H9 (cell line): ENCODE data around the gene MRPS5. TPM values are rescaled to one million over a fixed set of nuclear protein-coding genes. Genes with fewer than 3 reads are reported as not detected.

Experiments used
- DNase-seq: peaks from one replicate; pipeline ENCODE4 v3.0.0-alpha.2; 2017
- H2AFZ ChIP-seq: one replicate; pipeline ENCODE4 v1.6.1; 2013; ENCODE audit warnings: mild to moderate bottlenecking, low read length, control low read depth, moderate library complexity
- H2AK5ac ChIP-seq: 2 replicates; pipeline ENCODE4 v1.6.1; 2013; ENCODE audit warnings: low read length, control low read depth, mixed read lengths; ENCODE audit not compliant: insufficient read length
- H2BK120ac ChIP-seq: one replicate; pipeline ENCODE4 v1.6.1; 2013; ENCODE audit warnings: low read depth, mild to moderate bottlenecking, low read length, control low read depth, inconsistent platforms; ENCODE audit not compliant: poor library complexity, severe bottlenecking
- H2BK12ac ChIP-seq: 2 replicates; pipeline ENCODE4 v1.6.1; 2013; ENCODE audit warnings: low read length, control low read depth, mixed read lengths, low read depth; ENCODE audit not compliant: insufficient read length
- H2BK15ac ChIP-seq: 2 replicates; pipeline ENCODE4 v1.6.1; 2013; ENCODE audit warnings: low read depth, low read length, control low read depth
- H2BK20ac ChIP-seq: one replicate; pipeline ENCODE4 v1.6.1; 2013; ENCODE audit warnings: low read depth, mild to moderate bottlenecking, low read length, control low read depth, inconsistent platforms; ENCODE audit not compliant: poor library complexity, severe bottlenecking
- H2BK5ac ChIP-seq: 2 replicates; pipeline ENCODE4 v1.6.1; 2013; ENCODE audit warnings: low read length, control low read depth, mixed read lengths; ENCODE audit not compliant: insufficient read length
- H3K14ac ChIP-seq: 2 replicates; pipeline ENCODE4 v1.6.1; 2013; ENCODE audit warnings: low read length, control low read depth; ENCODE audit not compliant: insufficient read depth
- H3K18ac ChIP-seq: 2 replicates; pipeline ENCODE4 v1.6.1; 2013; ENCODE audit warnings: low read depth, mild to moderate bottlenecking, mixed read lengths, low read length, control low read depth; ENCODE audit not compliant: insufficient read length
- H3K23ac ChIP-seq: 2 replicates; pipeline ENCODE4 v1.6.1; 2013; ENCODE audit warnings: low read length, control low read depth, mixed read lengths, low read depth; ENCODE audit not compliant: insufficient read length
- H3K23me2 ChIP-seq: 2 replicates; pipeline ENCODE4 v1.6.1; 2013; ENCODE audit warnings: low read depth, mild to moderate bottlenecking, mixed read lengths, low read length, control low read depth; ENCODE audit not compliant: insufficient read length, poor library complexity, severe bottlenecking
- H3K27ac ChIP-seq: 2 replicates; pipeline ENCODE4 v1.5.1; 2013; ENCODE audit warnings: low read length, control low read depth, mixed read lengths, low read depth; ENCODE audit not compliant: insufficient read length
- H3K27me3 ChIP-seq: 2 replicates; pipeline ENCODE4 v1.6.1; 2013; ENCODE audit warnings: low read length, control low read depth, inconsistent platforms; ENCODE audit not compliant: insufficient read depth
- H3K4ac ChIP-seq: 2 replicates; pipeline ENCODE4 v1.6.1; 2013; ENCODE audit warnings: low read depth, mild to moderate bottlenecking, control low read depth, inconsistent platforms, low read length, moderate library complexity
- H3K4me1 ChIP-seq: 2 replicates; pipeline ENCODE4 v1.6.1; 2013; ENCODE audit warnings: low read length, control low read depth, inconsistent platforms; ENCODE audit not compliant: insufficient read depth
- H3K4me2 ChIP-seq: 2 replicates; pipeline ENCODE4 v1.6.1; 2013; ENCODE audit warnings: low read length, control low read depth, mixed read lengths; ENCODE audit not compliant: insufficient read length, insufficient read depth
- H3K56ac ChIP-seq: 2 replicates; pipeline ENCODE4 v1.6.1; 2013; ENCODE audit warnings: low read depth, mild to moderate bottlenecking, mixed read lengths, low read length, control low read depth; ENCODE audit not compliant: insufficient read length
- H3K79me1 ChIP-seq: 2 replicates; pipeline ENCODE4 v1.6.1; 2013; ENCODE audit warnings: low read depth, mild to moderate bottlenecking, moderate library complexity, low read length, control low read depth, inconsistent platforms; ENCODE audit not compliant: insufficient read depth, poor library complexity, severe bottlenecking
- H3K79me2 ChIP-seq: 2 replicates; pipeline ENCODE4 v1.6.1; 2013; ENCODE audit warnings: low read length, control low read depth, inconsistent platforms; ENCODE audit not compliant: insufficient read depth
- H3K9ac ChIP-seq: 2 replicates; pipeline ENCODE4 v1.6.1; 2013; ENCODE audit warnings: low read length, control low read depth, mixed read lengths; ENCODE audit not compliant: insufficient read length; ENCODE audit errors: extremely low read depth
- H3K9me3 ChIP-seq: one replicate; pipeline ENCODE4 v1.6.1; 2013; ENCODE audit warnings: low read depth, low read length, inconsistent platforms; ENCODE audit not compliant: control insufficient read depth
- H3T11ph ChIP-seq: one replicate; pipeline ENCODE4 v1.6.1; 2013; ENCODE audit warnings: mild to moderate bottlenecking, low read length, control low read depth, inconsistent platforms
- H4K20me1 ChIP-seq: one replicate; pipeline ENCODE4 v1.6.1; 2013; ENCODE audit not compliant: control insufficient read depth, insufficient read length, insufficient read depth
- H4K5ac ChIP-seq: 2 replicates; pipeline ENCODE4 v1.6.1; 2013; ENCODE audit warnings: low read depth, mild to moderate bottlenecking, mixed read lengths, low read length, control low read depth; ENCODE audit not compliant: insufficient read length
- H4K8ac ChIP-seq: replicated peaks from 2 replicates; pipeline ENCODE4 v1.6.1; 2013; ENCODE audit warnings: low read length, control low read depth, mixed read lengths, low read depth; ENCODE audit not compliant: insufficient read length
- H4K91ac ChIP-seq: 2 replicates; pipeline ENCODE4 v1.6.1; 2013; ENCODE audit warnings: low read depth, mild to moderate bottlenecking, moderate library complexity, mixed read lengths, low read length, control low read depth; ENCODE audit not compliant: insufficient read length
- H3K27ac Mint-ChIP-seq, 3 experiments: 2 replicates in 2 of 3; 3 replicates in 1 of 3; pipeline ENCODE4 v1.8.0; 2020 to 2021; ENCODE audit warnings: mixed read lengths in 3 of 3, mild to moderate bottlenecking in 1 of 3, moderate library complexity in 1 of 3
- H3K27me3 Mint-ChIP-seq: 2 replicates; pipeline ENCODE4 v1.8.0; 2021; ENCODE audit warnings: low read depth, mild to moderate bottlenecking, moderate library complexity, mixed read lengths
- H3K36me3 Mint-ChIP-seq, 3 experiments: 2 replicates in 2 of 3; 3 replicates in 1 of 3; pipeline ENCODE4 v1.8.0; 2020 to 2021; ENCODE audit warnings: low read depth in 3 of 3, mixed read lengths in 3 of 3; ENCODE audit not compliant: insufficient read depth in 1 of 3
- H3K4me1 Mint-ChIP-seq, 2 experiments: 2 replicates each; pipeline ENCODE4 v1.8.0; 2020; ENCODE audit warnings: mixed read lengths in 2 of 2
- H3K4me3 Mint-ChIP-seq, 2 experiments: 2 replicates in 1 of 2; 3 replicates in 1 of 2; pipeline ENCODE4 v1.8.0; 2020 to 2021; ENCODE audit warnings: mild to moderate bottlenecking in 2 of 2, mixed read lengths in 2 of 2, moderate library complexity in 1 of 2
- H3K9me3 Mint-ChIP-seq, 2 experiments: 2 replicates in 1 of 2; 3 replicates in 1 of 2; pipeline ENCODE4 v1.8.0; 2020; ENCODE audit warnings: mild to moderate bottlenecking in 2 of 2, mixed read lengths in 2 of 2, moderate library complexity in 1 of 2
- CTCF ChIP-seq: fragments of 200-600 bp; sonication (generic); conservative IDR thresholded peaks from 3 replicates; pipeline ENCODE4 v1.8.0; 2021; ENCODE audit warnings: antibody characterized with exemption, mild to moderate bottlenecking
- WGBS: extraction: QIAGEN DNeasy Blood & Tissue Kit; methylation state at CpG from one replicate; pipeline ENCODE4 v1.1.7; 2013; ENCODE audit warnings: missing lambda C conversion rate, low lambda C conversion rate, mixed read lengths; ENCODE audit not compliant: insufficient read length; ENCODE audit errors: extremely low coverage; 5-methylcytosine and 5-hydroxymethylcytosine counted together
- total RNA-seq: library from RNA; stranded (reverse); gene quantifications from 2 replicates; pipeline ENCODE4 v1.2.1, GENCODE V29; 2021

MRPS5 gene
- total RNA-seq, 1 experiment from 2014 or later, result 50.9 TPM

GRCh38 chr2:95052804-95053479 is 68.7 kb downstream of the MRPS5 start:
- Histone ChIP-seq H3K9ac (no peak overlapping the region), H3K4me1 (no peaks in the 10 kb centered on the region; the same call in 1 of the 2 replicates), H4K8ac (no peak overlapping the region), H3K27me3 (no peaks in the 10 kb centered on the region), H4K20me1 (no peaks in the 10 kb centered on the region), H2BK5ac (no peak overlapping the region), H2AFZ (no peak overlapping the region), H3K79me1 (no peaks in the 10 kb centered on the region), H3K27ac (no peak overlapping the region), H2BK20ac (no peak overlapping the region), H2BK15ac (no peak overlapping the region), H3K56ac (no peak overlapping the region), H3K9me3 (no peaks in the 10 kb centered on the region), H3K23ac (no peak overlapping the region), H4K5ac (no peak overlapping the region), H3K14ac (no peak overlapping the region), H2BK120ac (no peak overlapping the region), H3T11ph (no peak overlapping the region), H2AK5ac (no peak overlapping the region), H3K4me2 (no peak overlapping the region), H4K91ac (no peak overlapping the region), H3K18ac (no peak overlapping the region), H3K79me2 (no peaks in the 10 kb centered on the region), H2BK12ac (no peak overlapping the region), H3K23me2 (no peaks in the 10 kb centered on the region), H3K4ac (no peak overlapping the region)
- Mint-ChIP-seq H3K36me3 (no peaks in the 10 kb centered on the region), H3K4me3 (no peak overlapping the region), H3K9me3 (no peaks in the 10 kb centered on the region), H3K27me3 (peaks cover 44% of the 10 kb centered on the region), H3K27ac (no peak overlapping the region), H3K4me1 (peaks cover 4 to 8% of the 10 kb centered on the region in 2 experiments)
- DNase-seq, result no peak
- no CpG with 5 or more reads among the region's 13 CpGs for WGBS
- peak; percentile 28; the same call in 2 of the 3 replicates for TF ChIP-seq CTCF
